ENCODE data around the gene HS3ST4.

Gene HS3ST4

GRCh38 chr16:25905810-25906209 is 214.1 kb downstream of the HS3ST4 start:
- DNase-seq, result no peak

- no peak for DNase-seq
Observed at GRCh38 chr16:25910971-25911370, 219.2 kb downstream of the HS3ST4 start.

- DNase-seq, result no peak
Observed at GRCh38 chr16:25912321-25912720, 220.6 kb downstream of the HS3ST4 start.

DNA sequence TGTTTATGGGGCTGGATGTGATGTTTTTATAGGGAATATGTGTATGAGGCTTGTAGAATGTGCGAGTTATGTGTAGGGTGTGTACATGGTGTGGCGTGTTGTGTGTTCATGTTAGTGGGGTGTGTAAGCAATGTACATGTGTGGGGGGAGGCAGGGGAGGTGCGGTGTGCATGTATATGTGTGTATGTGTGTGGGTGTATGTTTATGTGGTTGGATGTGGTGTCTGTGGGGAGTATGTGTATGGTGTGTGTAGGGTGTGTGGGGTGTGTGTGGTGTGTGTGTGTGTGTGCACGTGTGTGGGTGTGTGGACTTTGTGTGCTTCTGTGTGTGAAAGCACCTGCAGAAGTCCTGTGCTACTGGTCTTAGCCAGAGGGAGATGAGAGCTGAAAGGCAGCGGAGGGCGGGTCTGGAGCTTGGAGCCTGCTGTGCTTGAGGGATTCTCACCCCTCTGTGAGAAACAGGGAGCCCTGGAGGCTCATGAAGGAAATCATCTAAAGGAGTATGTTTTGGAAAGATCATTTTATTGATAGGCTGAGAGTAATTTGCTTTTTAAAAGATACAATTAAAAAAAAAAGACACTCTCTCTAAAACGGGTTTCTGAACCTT is 222.7 kb downstream of the HS3ST4 start:
- no peak for DNase-seq

DNA sequence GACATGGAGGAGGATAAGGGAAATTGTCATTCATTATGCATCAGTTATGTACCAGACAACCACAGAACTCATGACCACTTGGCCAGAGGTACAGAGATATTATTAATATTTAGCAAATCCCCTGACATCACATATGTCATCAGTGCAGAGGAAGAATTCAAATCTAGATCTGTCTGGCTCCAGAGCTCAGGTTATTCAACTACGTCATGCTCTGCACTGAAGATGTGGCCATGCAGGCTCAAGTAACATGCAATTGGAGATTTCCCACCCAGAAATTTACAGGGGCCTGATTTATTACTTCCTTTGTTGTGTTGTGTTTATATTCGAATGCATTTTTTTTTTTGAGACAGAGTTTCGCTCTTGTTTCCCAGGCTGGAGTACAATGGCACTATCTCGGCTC is 224.3 kb downstream of the HS3ST4 start:
- DNase-seq, result no peak

GRCh38 chr16:25922438-25922837 is 230.7 kb downstream of the HS3ST4 start:
- DNase-seq, result no peak

- no peak for DNase-seq
Observed at GRCh38 chr16:25925421-25925820, 233.7 kb downstream of the HS3ST4 start.

- no peak for DNase-seq
Observed at GRCh38 chr16:25931473-25932035, 239.8 kb downstream of the HS3ST4 start.

DNA sequence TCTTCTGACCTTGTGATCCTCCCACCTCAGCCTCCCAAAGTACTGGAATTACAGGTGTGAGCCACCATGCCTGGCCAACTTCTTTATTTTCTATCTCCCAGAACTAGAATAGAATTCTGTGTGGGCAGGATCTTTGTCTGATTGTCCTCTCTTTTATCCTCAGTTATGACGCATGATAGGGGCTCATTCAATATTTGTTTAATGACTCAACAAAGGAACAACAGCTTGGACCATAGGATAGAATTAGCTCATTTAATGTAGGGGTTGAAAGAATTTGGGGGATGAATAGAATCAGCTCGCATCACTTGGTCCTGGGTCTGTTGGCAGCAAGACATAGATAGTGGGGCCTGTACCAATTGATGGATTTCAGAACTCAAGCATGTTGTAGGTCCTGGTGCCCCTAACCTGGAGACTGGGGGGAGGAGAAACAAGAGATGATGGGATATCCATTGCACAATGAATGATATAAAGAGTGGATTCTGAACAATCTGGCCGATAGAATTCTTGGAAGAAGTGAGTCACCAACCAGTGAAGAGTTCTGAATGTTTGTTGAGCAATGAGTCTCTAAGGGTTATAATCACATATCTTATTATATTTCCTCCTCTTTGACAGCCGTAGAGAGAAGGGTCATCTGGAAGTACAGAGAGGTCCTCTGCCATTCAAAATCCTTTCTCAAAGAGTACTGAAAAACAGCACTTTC is 250.2 kb downstream of the HS3ST4 start:
- no peak for DNase-seq

GRCh38 chr16:25950586-25951281 is 259.0 kb downstream of the HS3ST4 start:
- no peak for DNase-seq

DNA sequence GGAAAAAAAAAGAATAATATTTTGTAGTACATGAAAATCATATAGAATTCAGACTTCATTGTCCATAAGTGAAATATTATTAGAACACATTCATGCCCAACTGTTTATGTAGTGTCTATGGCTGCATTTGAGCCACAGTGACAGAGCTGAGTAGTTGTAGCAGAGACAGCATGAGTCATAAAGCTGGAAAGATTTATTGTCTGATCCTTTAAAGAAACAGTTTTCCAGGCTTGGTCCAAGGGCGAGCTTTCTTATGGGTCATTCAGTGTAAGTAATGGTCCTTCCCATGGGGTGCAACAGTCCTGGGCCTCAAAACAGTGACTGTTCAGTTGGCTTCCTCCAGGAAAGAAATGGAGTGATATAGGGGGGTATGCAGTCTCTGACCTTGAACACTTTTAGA is 260.2 kb downstream of the HS3ST4 start:
- no peak for DNase-seq

- DNase-seq, result no peak
Observed at GRCh38 chr16:25952983-25953382, 261.2 kb downstream of the HS3ST4 start.

GRCh38 chr16:25957707-25958106 is 265.9 kb downstream of the HS3ST4 start:
- DNase-seq, result no peak

DNA sequence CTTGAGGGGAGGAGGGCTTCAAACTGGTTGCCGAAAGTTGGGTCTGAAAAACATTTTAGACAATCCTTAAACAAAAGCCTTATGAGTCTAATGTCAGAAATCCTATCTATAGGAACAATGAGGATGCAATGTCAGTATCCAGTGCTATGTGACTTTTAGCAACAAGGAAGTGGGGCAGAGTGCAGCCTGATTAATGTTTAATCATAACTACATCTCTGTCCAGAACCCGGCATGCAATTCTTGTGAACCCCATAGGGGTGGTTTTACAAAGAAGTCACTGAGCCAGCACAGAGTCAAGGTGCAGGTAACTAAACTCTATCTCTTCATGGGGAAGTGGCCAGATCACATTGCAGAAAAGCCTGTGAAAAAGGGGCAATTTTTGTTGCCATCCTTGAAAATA is 267.5 kb downstream of the HS3ST4 start:
- no peak for DNase-seq

DNA sequence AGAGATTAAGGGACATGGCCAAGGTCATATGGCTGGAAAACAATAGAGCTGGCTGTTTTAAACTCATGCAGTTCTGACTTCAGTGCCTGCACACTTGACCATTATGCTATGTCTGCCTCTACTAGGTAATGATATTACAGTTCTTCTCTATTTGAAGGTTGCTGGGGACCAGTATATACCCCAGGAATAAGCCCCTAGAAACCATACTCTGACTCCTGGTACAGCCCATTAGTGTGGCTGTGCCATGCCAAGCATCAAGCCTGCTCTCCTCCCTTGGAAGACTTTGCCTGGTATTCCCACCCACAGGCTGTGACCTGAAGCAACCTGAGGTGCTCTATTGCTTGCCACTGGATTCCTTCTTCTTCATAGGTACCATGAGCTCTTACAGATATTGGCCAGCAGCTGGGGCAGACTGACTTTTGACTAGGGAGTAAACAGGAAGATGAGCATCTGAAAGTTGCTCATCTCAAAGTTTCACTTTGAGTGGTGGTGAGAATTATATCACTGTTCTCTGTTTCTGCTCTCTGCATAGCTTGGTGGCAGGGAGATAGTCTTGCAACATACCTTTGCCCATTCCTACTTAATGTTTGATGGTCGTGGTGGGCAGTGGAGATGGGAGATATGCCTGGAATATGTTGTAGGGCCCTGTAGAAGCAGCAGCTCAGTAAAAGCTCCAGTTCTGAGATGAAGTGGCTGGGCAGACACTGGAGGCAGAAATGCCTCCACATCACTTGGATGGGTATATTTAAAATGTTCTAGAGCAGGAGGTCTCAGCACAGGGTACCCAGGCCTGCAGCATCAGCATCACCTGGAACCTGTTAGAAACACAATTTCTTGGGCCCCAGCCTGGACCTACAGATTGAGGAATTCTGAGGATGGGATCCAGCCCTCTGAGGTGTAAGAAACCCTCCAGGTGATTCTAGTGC is 274.7 kb downstream of the HS3ST4 start:
- no peak for DNase-seq

GRCh38 chr16:25977121-25977520 is 285.4 kb downstream of the HS3ST4 start:
- DNase-seq, result no peak

GRCh38 chr16:25978218-25978617 is 286.5 kb downstream of the HS3ST4 start:
- no peak for DNase-seq

DNA sequence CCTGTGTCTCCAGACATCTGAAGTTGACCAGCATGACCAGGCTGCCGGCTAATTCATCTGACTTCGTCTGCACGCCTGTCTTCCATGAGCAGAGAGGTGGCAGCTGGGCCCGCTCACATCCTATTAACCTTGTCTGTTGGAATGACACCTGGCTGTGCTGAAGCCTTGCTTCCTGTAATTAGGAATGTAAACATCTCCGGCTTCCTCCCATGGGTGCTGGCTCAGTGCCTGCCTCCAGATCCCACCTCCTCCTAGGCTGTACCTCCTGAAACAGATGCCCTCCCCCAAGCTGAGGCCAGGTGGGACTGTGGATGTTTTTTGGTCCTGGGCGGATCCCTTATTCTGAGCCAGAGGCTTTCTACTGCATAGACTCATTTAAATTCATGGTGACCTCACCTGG is 296.3 kb downstream of the HS3ST4 start:
- DNase-seq, result no peak

DNA sequence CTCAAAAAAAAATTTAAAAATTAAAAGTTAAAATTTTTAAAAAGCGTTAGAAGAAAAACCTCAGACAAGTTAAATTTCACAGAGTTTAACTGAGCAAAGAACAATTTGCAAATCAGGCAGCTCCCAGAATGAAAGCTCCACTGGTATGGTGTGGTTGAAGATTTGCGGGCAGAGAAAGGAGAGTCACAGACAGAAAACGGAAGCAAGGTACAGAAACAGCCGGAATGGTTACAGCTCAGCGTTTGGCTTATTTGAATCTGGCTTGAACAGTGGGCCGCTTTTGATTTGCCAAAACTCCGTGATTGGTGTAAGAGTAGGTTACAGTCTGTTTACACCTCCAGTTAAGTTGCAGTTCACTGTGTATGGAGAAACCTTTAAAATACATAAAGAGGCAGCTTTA is 297.1 kb downstream of the HS3ST4 start:
- no peak for DNase-seq

- no peak for DNase-seq
Observed at GRCh38 chr16:25996052-25996451, 304.3 kb downstream of the HS3ST4 start.

- no peak for DNase-seq
Observed at GRCh38 chr16:26005336-26005735, 313.6 kb downstream of the HS3ST4 start.

- no peak for DNase-seq
Observed at GRCh38 chr16:26012376-26012775, 320.6 kb downstream of the HS3ST4 start.

GRCh38 chr16:26015776-26016175 is 324.0 kb downstream of the HS3ST4 start:
- DNase-seq, result no peak

Data from fibroblast of skin of right quadriceps (primary cell).